ENCODE measurements around the gene SHKBP1. TPM values are rescaled to one million over a fixed set of nuclear protein-coding genes. Genes with fewer than 3 reads are reported as not detected.
"Not testable (repeated sequence)": the region's sequence is repeated elsewhere in the genome, so short reads cannot be mapped to it uniquely, and the experiment has no call there.

The SHKBP1 gene
- polyA plus RNA-seq, 4 donors, result 27.0 to 70.3 (median 60.4) TPM

DNA sequence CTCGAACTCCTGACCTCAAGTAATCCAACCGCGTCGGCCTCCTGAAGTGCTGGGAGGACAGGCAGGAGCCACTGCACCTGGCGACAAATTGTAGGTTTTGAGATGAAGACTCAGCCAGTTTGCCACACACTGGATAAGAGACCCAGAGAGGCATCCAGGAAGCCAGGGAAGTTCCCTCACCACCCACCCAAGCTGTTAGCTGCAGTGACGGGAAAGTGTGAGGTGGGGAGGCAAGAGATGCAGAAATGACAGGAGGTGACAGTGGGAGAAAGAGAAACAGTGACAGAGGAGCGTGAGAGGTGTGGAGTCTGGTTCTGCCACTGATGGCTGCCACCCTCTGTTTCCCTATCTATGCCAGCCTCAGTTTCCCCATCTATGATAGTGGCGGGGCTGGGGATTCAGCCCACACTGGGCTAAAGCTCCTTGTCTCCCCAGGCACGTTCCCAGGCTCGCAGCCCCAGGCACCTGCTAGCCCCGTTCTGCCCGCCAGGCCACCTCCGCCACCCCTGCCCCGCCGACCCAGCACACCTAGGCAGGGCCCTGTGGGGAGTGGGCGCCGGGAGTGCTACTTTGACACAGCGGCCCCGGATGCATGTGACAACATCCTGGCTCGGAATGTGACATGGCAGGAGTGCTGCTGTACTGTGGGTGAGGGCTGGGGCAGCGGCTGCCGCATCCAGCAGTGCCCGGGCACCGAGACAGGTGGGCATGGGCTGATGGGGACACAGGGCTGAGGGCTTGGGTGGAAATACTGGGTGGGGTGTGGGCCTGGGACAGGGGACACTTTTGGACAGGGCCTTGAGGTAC, 45.5 kb downstream of the SHKBP1 start:
- WGBS, 3 donors, result 88 to 92% (median 89%) methylated on average over 24 of the region's 24 CpGs
- Histone ChIP-seq H3K27ac (ENCODE audit: low read depth in 1 of 3, low read length in 2 of 3) (no peak overlapping the region), H3K4me1 (ENCODE audit: control insufficient read depth in 3 of 3, insufficient read depth in 2 of 3, low read depth in 1 of 3, low read length in 2 of 3) (no peaks in the 10 kb centered on the region), H3K36me3 (ENCODE audit: control insufficient read depth in 3 of 3, insufficient read depth in 2 of 3, low read depth in 1 of 3, low read length in 3 of 3) (peaks cover 10 to 79% (median 21%) of the 10 kb centered on the region in 3 donors), H3K27me3 (ENCODE audit: control insufficient read depth in 3 of 3, insufficient read depth in 3 of 3, low read length in 3 of 3) (no peaks in the 10 kb centered on the region), H3K9me3 (ENCODE audit: control insufficient read depth in 2 of 2, insufficient read depth in 1 of 2, low read depth in 1 of 2, low read length in 1 of 2) (no peaks in the 10 kb centered on the region), H3K4me3 (ENCODE audit: low read depth in 1 of 3, low read length in 3 of 3) (no peak overlapping the region)
- FAIRE-seq, result no peak
- DNase-seq, result no peak

DNA sequence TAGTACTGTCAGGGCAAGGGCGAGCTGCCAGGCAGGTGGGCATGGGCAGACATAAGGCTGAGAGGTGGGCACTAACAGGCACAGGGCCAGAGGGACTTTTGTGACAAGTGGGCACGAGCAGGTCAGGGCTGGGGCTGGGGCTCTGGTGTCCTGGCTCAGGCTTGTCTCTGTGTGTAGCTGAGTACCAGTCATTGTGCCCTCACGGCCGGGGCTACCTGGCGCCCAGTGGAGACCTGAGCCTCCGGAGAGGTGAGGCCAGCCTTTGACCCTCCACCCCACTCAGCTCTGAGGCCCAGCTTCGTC, 46.1 kb downstream of the SHKBP1 start:
- Histone ChIP-seq H3K27me3 (ENCODE audit: control insufficient read depth in 3 of 3, insufficient read depth in 3 of 3, low read length in 3 of 3) (no peaks in the 10 kb centered on the region), H3K4me3 (ENCODE audit: low read depth in 1 of 3, low read length in 3 of 3) (no peak overlapping the region), H3K4me1 (ENCODE audit: control insufficient read depth in 3 of 3, insufficient read depth in 2 of 3, low read depth in 1 of 3, low read length in 2 of 3) (no peaks in the 10 kb centered on the region), H3K36me3 (ENCODE audit: control insufficient read depth in 3 of 3, insufficient read depth in 2 of 3, low read depth in 1 of 3, low read length in 3 of 3) (peaks cover 12 to 81% (median 21%) of the 10 kb centered on the region in 3 donors), H3K9me3 (ENCODE audit: control insufficient read depth in 2 of 2, insufficient read depth in 1 of 2, low read depth in 1 of 2, low read length in 1 of 2) (no peaks in the 10 kb centered on the region), H3K27ac (ENCODE audit: low read depth in 1 of 3, low read length in 2 of 3) (no peak overlapping the region)
- DNase-seq, result no peak
- no peak for FAIRE-seq
- 84 to 95% (median 85%) methylated on average over 7 of the region's 7 CpGs for WGBS, 3 donors

DNA sequence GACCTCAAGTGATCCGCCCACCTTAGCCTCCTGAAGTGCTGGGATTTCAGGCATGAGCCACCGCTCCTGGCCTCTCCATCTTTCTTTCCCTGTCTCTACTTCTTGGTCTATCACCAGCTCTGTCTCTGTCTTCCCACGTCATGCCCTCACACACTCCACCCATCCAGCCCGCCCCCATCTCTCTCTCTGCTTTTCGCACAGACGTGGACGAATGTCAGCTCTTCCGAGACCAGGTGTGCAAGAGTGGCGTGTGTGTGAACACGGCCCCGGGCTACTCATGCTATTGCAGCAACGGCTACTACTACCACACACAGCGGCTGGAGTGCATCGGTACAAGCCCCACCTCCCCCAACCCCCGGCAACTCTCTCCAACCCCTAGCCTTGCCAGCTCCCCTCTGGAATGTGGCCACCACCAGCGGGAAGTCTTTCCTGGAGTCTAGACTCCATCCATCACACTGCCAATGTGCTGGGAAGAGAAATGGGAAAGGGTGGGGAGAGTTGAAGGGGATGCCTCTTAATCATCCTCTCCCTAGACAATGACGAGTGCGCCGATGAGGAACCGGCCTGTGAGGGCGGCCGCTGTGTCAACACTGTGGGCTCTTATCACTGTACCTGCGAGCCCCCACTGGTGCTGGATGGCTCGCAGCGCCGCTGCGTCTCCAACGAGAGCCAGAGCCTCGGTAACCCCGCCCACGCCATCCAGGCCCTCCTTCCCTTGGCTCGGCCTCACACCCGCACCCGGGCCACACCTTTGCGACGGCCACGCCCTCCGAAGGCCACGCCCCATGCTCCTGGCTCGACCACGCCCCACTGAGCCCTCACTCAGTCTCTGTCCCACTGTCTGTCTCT, 47.0 kb downstream of the SHKBP1 start:
- no peaks in the 10 kb centered on the region for H3K4me1 ChIP-seq (ENCODE audit: control insufficient read depth in 3 of 3, insufficient read depth in 2 of 3, low read depth in 1 of 3, low read length in 2 of 3)
- 45 to 64% (median 55%) methylated on average over 41 of the region's 41 CpGs for WGBS, 3 donors
- peaks cover 13 to 83% (median 21%) of the 10 kb centered on the region in 3 donors for H3K36me3 ChIP-seq (ENCODE audit: control insufficient read depth in 3 of 3, insufficient read depth in 2 of 3, low read depth in 1 of 3, low read length in 3 of 3)
- H3K4me3 ChIP-seq (ENCODE audit: low read depth in 1 of 3, low read length in 3 of 3), result no peak overlapping the region
- peak overlapping the region in 1 of 3 donors; percentile 11 for H3K27ac ChIP-seq (ENCODE audit: low read depth in 1 of 3, low read length in 2 of 3)
- peak; percentile 70 to 88 for DNase-seq
- no peak for FAIRE-seq
- H3K9me3 ChIP-seq (ENCODE audit: control insufficient read depth in 2 of 2, insufficient read depth in 1 of 2, low read depth in 1 of 2, low read length in 1 of 2), result no peaks in the 10 kb centered on the region
- H3K27me3 ChIP-seq (ENCODE audit: control insufficient read depth in 3 of 3, insufficient read depth in 3 of 3, low read length in 3 of 3), result no peaks in the 10 kb centered on the region

DNA sequence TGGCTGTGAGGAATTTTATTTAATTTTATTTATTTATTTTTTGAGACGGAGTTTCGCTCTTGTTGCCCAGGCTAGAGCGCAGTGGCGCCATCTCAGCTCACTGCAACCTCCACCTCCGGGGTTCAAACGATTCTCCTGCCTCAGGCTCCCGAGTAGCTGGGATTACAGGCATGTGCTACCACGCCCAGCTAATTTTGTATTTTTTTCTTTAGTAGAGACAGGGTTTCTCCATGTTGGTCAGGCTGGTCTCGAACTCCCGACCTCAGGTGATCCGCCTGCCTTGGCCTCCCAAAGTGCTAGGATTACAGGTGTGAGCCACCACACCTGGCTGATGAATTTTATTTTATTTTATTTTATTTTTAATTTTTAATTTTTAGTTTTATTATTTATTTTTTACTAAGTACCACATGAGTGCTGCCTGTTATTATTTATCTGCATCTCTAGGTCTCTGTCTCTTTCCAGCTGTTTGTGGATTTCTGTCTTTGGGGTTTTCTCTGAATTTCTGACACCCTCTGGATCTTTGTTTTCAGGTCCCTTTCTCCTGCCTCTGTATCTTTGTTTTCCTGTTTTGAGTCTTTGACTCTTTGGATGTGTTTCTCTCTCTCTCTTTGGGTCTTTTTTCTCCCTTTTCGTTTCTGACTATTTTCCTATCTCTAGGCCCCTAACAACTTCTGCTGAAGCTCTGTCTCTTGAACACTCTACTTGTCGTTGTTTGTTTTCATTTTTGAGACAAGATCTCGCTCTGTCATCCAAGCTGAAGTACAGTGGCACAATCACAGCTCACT, 47.9 kb downstream of the SHKBP1 start:
- not testable (repeated sequence) for H3K9me3 ChIP-seq (ENCODE audit: control insufficient read depth in 2 of 2, insufficient read depth in 1 of 2, low read depth in 1 of 2, low read length in 1 of 2); H3K4me3 ChIP-seq (ENCODE audit: low read depth in 1 of 3, low read length in 3 of 3); FAIRE-seq; H3K27me3 ChIP-seq (ENCODE audit: control insufficient read depth in 3 of 3, insufficient read depth in 3 of 3, low read length in 3 of 3); H3K27ac ChIP-seq (ENCODE audit: low read depth in 1 of 3, low read length in 2 of 3); H3K4me1 ChIP-seq (ENCODE audit: control insufficient read depth in 3 of 3, insufficient read depth in 2 of 3, low read depth in 1 of 3, low read length in 2 of 3); DNase-seq
- 85 to 89% (median 88%) methylated on average over 14 of the region's 14 CpGs for WGBS, 3 donors
- H3K36me3 ChIP-seq (ENCODE audit: control insufficient read depth in 3 of 3, insufficient read depth in 2 of 3, low read depth in 1 of 3, low read length in 3 of 3), result peaks cover 17 to 82% (median 17%) of the 10 kb centered on the region in 3 donors

DNA sequence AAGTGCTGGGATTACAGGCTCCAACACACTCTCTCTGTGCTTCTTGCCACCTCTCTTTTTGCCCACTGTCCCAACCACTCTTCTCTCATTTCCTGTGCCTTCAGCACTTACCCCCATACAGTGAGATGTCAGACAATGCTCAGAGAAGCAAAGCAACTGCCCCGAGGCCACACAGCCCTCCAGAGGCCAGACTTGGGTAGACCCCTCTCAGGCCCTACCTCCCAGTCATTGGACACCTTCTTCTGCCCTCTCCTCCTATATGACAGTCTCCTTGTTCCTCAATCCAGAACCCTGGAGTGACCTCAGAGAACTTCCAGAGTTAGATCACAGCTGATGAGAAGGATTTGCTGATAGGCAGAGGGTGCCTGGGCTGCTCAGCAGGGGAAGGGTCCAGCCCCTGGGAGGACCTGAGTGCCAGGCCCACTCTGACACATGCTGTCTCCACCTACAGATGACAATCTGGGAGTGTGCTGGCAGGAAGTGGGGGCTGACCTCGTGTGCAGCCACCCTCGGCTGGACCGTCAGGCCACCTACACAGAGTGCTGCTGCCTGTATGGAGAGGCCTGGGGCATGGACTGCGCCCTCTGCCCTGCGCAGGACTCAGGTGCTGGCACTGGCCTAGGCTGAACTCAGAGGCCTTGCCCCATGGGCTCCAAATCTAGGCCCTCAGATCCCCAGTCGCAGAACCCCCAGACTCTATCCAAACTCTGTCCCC, 48.9 kb downstream of the SHKBP1 start:
- H3K27me3 ChIP-seq (ENCODE audit: control insufficient read depth in 3 of 3, insufficient read depth in 3 of 3, low read length in 3 of 3), result no peaks in the 10 kb centered on the region
- H3K36me3 ChIP-seq (ENCODE audit: control insufficient read depth in 3 of 3, insufficient read depth in 2 of 3, low read depth in 1 of 3, low read length in 3 of 3), result peaks cover 17 to 77% (median 18%) of the 10 kb centered on the region in 3 donors
- no peak overlapping the region for H3K27ac ChIP-seq (ENCODE audit: low read depth in 1 of 3, low read length in 2 of 3)
- no peak overlapping the region for H3K4me3 ChIP-seq (ENCODE audit: low read depth in 1 of 3, low read length in 3 of 3)
- 73 to 83% (median 77%) methylated on average over 7 of the region's 7 CpGs for WGBS, 3 donors
- no peaks in the 10 kb centered on the region for H3K4me1 ChIP-seq (ENCODE audit: control insufficient read depth in 3 of 3, insufficient read depth in 2 of 3, low read depth in 1 of 3, low read length in 2 of 3)
- FAIRE-seq, result no peak
- no peaks in the 10 kb centered on the region for H3K9me3 ChIP-seq (ENCODE audit: control insufficient read depth in 2 of 2, insufficient read depth in 1 of 2, low read depth in 1 of 2, low read length in 1 of 2)
- no peak for DNase-seq

GRCh38 chr19:40626918-40627317, 50.2 kb downstream of the SHKBP1 start:
- H3K4me3 ChIP-seq (ENCODE audit: low read depth in 1 of 3, low read length in 3 of 3), result no peak overlapping the region
- no peaks in the 10 kb centered on the region for H3K4me1 ChIP-seq (ENCODE audit: control insufficient read depth in 3 of 3, insufficient read depth in 2 of 3, low read depth in 1 of 3, low read length in 2 of 3)
- DNase-seq, result no peak
- no peak for FAIRE-seq
- H3K9me3 ChIP-seq (ENCODE audit: control insufficient read depth in 2 of 2, insufficient read depth in 1 of 2, low read depth in 1 of 2, low read length in 1 of 2), result no peaks in the 10 kb centered on the region
- no peak overlapping the region for H3K27ac ChIP-seq (ENCODE audit: low read depth in 1 of 3, low read length in 2 of 3)
- H3K36me3 ChIP-seq (ENCODE audit: control insufficient read depth in 3 of 3, insufficient read depth in 2 of 3, low read depth in 1 of 3, low read length in 3 of 3), result peaks cover 14 to 69% (median 16%) of the 10 kb centered on the region in 3 donors
- no peaks in the 10 kb centered on the region for H3K27me3 ChIP-seq (ENCODE audit: control insufficient read depth in 3 of 3, insufficient read depth in 3 of 3, low read length in 3 of 3)
- 92 to 93% (median 93%) methylated on average over 22 to 24 of the region's 24 CpGs for WGBS, 3 donors

- H3K27ac ChIP-seq (ENCODE audit: low read depth in 1 of 3, low read length in 2 of 3), result no peak overlapping the region
- DNase-seq (no peak), FAIRE-seq (no peak)
- H3K36me3 ChIP-seq (ENCODE audit: control insufficient read depth in 3 of 3, insufficient read depth in 2 of 3, low read depth in 1 of 3, low read length in 3 of 3), result peaks cover 8 to 62% (median 12%) of the 10 kb centered on the region in 3 donors
- H3K27me3 ChIP-seq (ENCODE audit: control insufficient read depth in 3 of 3, insufficient read depth in 3 of 3, low read length in 3 of 3), result no peaks in the 10 kb centered on the region
- WGBS, 3 donors, result 88 to 92% (median 90%) methylated on average over 39 of the region's 39 CpGs
- no peaks in the 10 kb centered on the region for H3K4me1 ChIP-seq (ENCODE audit: control insufficient read depth in 3 of 3, insufficient read depth in 2 of 3, low read depth in 1 of 3, low read length in 2 of 3)
- no peak overlapping the region for H3K4me3 ChIP-seq (ENCODE audit: low read depth in 1 of 3, low read length in 3 of 3)
- no peaks in the 10 kb centered on the region for H3K9me3 ChIP-seq (ENCODE audit: control insufficient read depth in 2 of 2, insufficient read depth in 1 of 2, low read depth in 1 of 2, low read length in 1 of 2)
Measured at GRCh38 chr19:40627486-40628279, 51.0 kb downstream of the SHKBP1 start.
